B cell (primary cell): ENCODE measurements around the gene ESRP2. TPM values are rescaled to one million over a fixed set of nuclear protein-coding genes. Genes with fewer than 3 reads are reported as not detected.
A peak's percentile ranks its signal among the peaks of the same experiment; 100 is the strongest.

Experiments used
- ATAC-seq: fragments of 200-7000 bp; cut with Tn5 transposase; one replicate; pipeline ENCODE4 v1.10.0; 2021; ENCODE audit warnings: low read depth, mild to moderate bottlenecking, moderate number of reproducible peaks, moderate library complexity
- CTCF ChIA-PET: fragments of 350-600 bp; sonication (Branson Sonifier 250); formaldehyde crosslinking; loops from one replicate; lab custom pipeline; 2021; ENCODE audit warnings: antibody characterized with exemption, inconsistent platforms; lab: Charles Lee
- POLR2A ChIA-PET: fragments of 350-600 bp; sonication (Branson Sonifier 250); formaldehyde crosslinking; loops from one replicate; lab custom pipeline; 2021; ENCODE audit warnings: antibody characterized with exemption; lab: Charles Lee
- DNase-seq: peaks from one replicate; pipeline ENCODE4 v3.0.0; 2013
- H2AFZ ChIP-seq: 2 replicates; pipeline ENCODE4 v1.6.1; 2012; ENCODE audit warnings: mild to moderate bottlenecking, low read depth, low read length; ENCODE audit not compliant: insufficient read depth, poor library complexity, severe bottlenecking
- H3K27ac ChIP-seq, 2 donors: 1 replicate in 1 of 2; 2 replicates in 1 of 2; pipeline ENCODE4 v1.5.1; 2012 to 2013; ENCODE audit warnings: low read length in 2 of 2, mild to moderate bottlenecking in 2 of 2, moderate library complexity in 1 of 2
- H3K27me3 ChIP-seq, 4 experiments: fragments of 200-600 bp in 1 of 4; sonication (generic) in 1 of 4; replicated peaks in 1 of 4; 1 replicate in 2 of 4; 2 replicates in 2 of 4; pipeline versions ENCODE4 v1.6.1 to v1.7.0; 2013 to 2016; ENCODE audit warnings: low read length in 3 of 4, mild to moderate bottlenecking in 2 of 4, mixed read lengths in 1 of 4, moderate library complexity in 1 of 4; ENCODE audit not compliant: insufficient read depth in 4 of 4, control insufficient read depth in 3 of 4; ENCODE audit errors: control extremely low read depth in 1 of 4
- H3K36me3 ChIP-seq, 2 experiments: replicated peaks in 1 of 2; 1 replicate in 1 of 2; 2 replicates in 1 of 2; pipeline versions ENCODE4 v1.6.1 to v1.7.1; 2013; ENCODE audit warnings: low read length in 1 of 2; ENCODE audit not compliant: insufficient read depth in 2 of 2, control insufficient read depth in 1 of 2; ENCODE audit errors: control extremely low read depth in 1 of 2, extremely low read depth in 1 of 2
- H3K4me1 ChIP-seq, 2 donors: fragments of 200-600 bp in 1 of 2; sonication (generic) in 1 of 2; 1 replicate in 1 of 2; 2 replicates in 1 of 2; pipeline versions ENCODE4 v1.5.1 to v1.6.1; 2013 to 2017; ENCODE audit warnings: low read length in 2 of 2; ENCODE audit not compliant: control insufficient read depth in 2 of 2, insufficient read depth in 2 of 2
- H3K4me2 ChIP-seq: replicated peaks from 2 replicates; pipeline ENCODE3; 2012; ENCODE audit warnings: mild to moderate bottlenecking, low read depth, low read length; ENCODE audit not compliant: poor library complexity, severe bottlenecking
- H3K4me3 ChIP-seq, 5 experiments: fragments of 200-600 bp in 1 of 5; sonication (generic) in 1 of 5; 1 replicate in 3 of 5; 2 replicates in 2 of 5; pipeline versions ENCODE4 v1.5.1 to v1.7.0; 2011 to 2016; ENCODE audit warnings: low read length in 4 of 5, mild to moderate bottlenecking in 4 of 5, low read depth in 2 of 5, control low read depth in 1 of 5, moderate library complexity in 1 of 5; ENCODE audit not compliant: insufficient read depth in 1 of 5; ENCODE audit errors: control extremely low read depth in 1 of 5, extremely low read depth in 1 of 5
- H3K79me2 ChIP-seq: fragments of 200-600 bp; sonication (generic); one replicate; pipeline ENCODE4 v1.6.0; 2016; ENCODE audit warnings: low read length; ENCODE audit not compliant: control insufficient read depth, insufficient read depth
- H3K9ac ChIP-seq: fragments of 200-600 bp; sonication (generic); 2 replicates; pipeline ENCODE4 v1.6.1; 2017; ENCODE audit warnings: mild to moderate bottlenecking, low read length, moderate library complexity
- H3K9me3 ChIP-seq, 3 donors: one replicate each; pipeline versions ENCODE4 v1.6.1 to v1.7.1; 2013; ENCODE audit warnings: low read length in 2 of 3; ENCODE audit not compliant: control insufficient read depth in 2 of 3, insufficient read depth in 1 of 3; ENCODE audit errors: control extremely low read depth in 1 of 3
- H4K20me1 ChIP-seq: 2 replicates; pipeline ENCODE4 v1.6.0; 2012; ENCODE audit warnings: mild to moderate bottlenecking, low read length; ENCODE audit not compliant: insufficient read depth, control insufficient read depth, poor library complexity, severe bottlenecking
- H3K27ac Mint-ChIP-seq: one replicate; pipeline ENCODE4 v1.8.0; 2021; ENCODE audit warnings: mixed read lengths
- H3K27me3 Mint-ChIP-seq: one replicate; pipeline ENCODE4 v1.8.0; 2021; ENCODE audit warnings: mixed read lengths
- H3K4me1 Mint-ChIP-seq: one replicate; pipeline ENCODE4 v1.8.0; 2021; ENCODE audit warnings: mixed read lengths
- H3K4me3 Mint-ChIP-seq: one replicate; pipeline ENCODE4 v1.8.0; 2021; ENCODE audit warnings: mixed read lengths
- H3K9me3 Mint-ChIP-seq: one replicate; pipeline ENCODE4 v1.8.0; 2022; ENCODE audit warnings: mixed read lengths; ENCODE audit not compliant: insufficient read depth
- EZH2 ChIP-seq: IDR thresholded peaks from 2 replicates; pipeline ENCODE4 v1.6.1; 2012; ENCODE audit warnings: borderline replicate concordance, low read depth, mild to moderate bottlenecking, moderate library complexity, low read length; ENCODE audit not compliant: insufficient read depth, poor library complexity, severe bottlenecking
- whole genome bisulfite sequencing: methylation state at CpG from one replicate; pipeline ENCODE4 v1.1.5; 2013; ENCODE audit warnings: missing lambda C conversion rate; ENCODE audit not compliant: insufficient coverage; 5-methylcytosine and 5-hydroxymethylcytosine counted together
- intact Hi-C: fragments of 100-400 bp; cut with micrococcal nuclease; formaldehyde crosslinking; loops from one replicate; pipeline ENCODE4 v1.10.0; 2022
- polyA plus RNA-seq: library from polyadenylated mRNA; depleted of rRNA; stranded (reverse); fragments of >200 nt; gene quantifications from 2 replicates; pipeline ENCODE4 v1.2.3, GENCODE V29; 2012
- total RNA-seq, 2 donors: library from RNA; stranded (reverse); fragments of 120-200 nt in 1 of 2; gene quantifications; 1 replicate in 1 of 2; 2 replicates in 1 of 2; pipeline versions ENCODE4 v1.2.3 to v1.2.4, GENCODE V29; 2013 to 2022
- TF ChIP-seq, protein P1 (sequence below): fragments of 200-600 bp; IDR thresholded peaks from one replicate; pipeline ENCODE4 v1.8.0; 2022; ENCODE audit warnings: antibody characterized with exemption, mild to moderate bottlenecking

The ESRP2 gene
- total and polyA plus RNA-seq, 2 donors (not counting 1 experiment from before 2014, with no cell fraction given), result 0.09 TPM; not detected in 1

DNA sequence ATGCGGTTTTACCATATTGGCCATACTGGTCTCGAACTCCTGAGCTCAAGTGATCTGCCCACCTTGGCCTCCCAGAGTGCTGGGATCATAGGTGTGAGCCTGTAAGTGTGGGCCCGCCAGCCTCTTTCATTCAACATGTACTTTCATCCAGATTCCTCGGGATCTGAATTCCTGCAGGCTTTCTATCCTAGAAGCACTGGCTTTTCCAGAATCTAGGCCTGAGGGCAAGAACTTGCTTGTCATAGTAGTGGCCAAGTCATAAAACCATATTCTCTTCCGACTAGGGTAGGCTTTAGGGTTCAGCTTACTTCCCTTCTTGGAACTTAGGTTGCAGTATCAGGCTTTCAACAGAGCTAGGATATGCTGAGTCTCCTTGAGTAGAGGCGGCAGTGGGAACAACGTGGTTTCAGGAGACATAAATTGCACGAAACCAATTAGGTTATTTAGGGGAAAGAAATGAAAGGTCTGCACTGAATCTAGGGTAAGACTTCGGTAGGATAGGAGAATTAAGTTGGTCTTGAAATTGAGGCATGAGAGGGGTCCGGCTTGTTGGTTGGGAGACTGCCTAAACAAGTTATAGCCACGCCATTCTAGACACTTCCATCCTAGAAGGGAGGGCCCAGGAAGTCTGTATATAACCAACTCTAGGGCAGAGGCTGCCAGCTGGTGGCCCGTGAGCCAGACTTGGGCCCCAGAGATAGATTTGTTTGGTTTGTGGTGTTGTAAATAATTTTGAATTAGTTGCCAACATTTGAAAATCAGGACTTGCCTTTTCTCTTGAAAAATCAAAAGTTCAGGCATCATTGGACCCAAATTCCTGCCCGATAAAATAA lies 44.0 kb upstream of the ESRP2 start:
- no peak for TF ChIP-seq EZH2
- TF ChIP-seq, protein P1, sequence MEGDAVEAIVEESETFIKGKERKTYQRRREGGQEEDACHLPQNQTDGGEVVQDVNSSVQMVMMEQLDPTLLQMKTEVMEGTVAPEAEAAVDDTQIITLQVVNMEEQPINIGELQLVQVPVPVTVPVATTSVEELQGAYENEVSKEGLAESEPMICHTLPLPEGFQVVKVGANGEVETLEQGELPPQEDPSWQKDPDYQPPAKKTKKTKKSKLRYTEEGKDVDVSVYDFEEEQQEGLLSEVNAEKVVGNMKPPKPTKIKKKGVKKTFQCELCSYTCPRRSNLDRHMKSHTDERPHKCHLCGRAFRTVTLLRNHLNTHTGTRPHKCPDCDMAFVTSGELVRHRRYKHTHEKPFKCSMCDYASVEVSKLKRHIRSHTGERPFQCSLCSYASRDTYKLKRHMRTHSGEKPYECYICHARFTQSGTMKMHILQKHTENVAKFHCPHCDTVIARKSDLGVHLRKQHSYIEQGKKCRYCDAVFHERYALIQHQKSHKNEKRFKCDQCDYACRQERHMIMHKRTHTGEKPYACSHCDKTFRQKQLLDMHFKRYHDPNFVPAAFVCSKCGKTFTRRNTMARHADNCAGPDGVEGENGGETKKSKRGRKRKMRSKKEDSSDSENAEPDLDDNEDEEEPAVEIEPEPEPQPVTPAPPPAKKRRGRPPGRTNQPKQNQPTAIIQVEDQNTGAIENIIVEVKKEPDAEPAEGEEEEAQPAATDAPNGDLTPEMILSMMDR, result no peak
- Mint-ChIP-seq H3K27ac (peak overlapping the region; percentile 39), H3K4me1 (peaks cover 62% of the 10 kb centered on the region), H3K9me3 (no peaks in the 10 kb centered on the region), H3K27me3 (no peaks in the 10 kb centered on the region), H3K4me3 (no peak overlapping the region)
- DNase-seq (no peak), ATAC-seq (no peak)
- H3K9me3 ChIP-seq, result no peaks in the 10 kb centered on the region
- intact Hi-C loops, result no loop called here
- no peak overlapping the region for H3K4me2 ChIP-seq
- no peak overlapping the region for H3K9ac ChIP-seq
- peaks cover 66% of the 10 kb centered on the region for H3K79me2 ChIP-seq
- POLR2A ChIA-PET, result interaction anchor here (1.6 kb wide), 1 partner anchor 10 kb away, joined by 4 read pairs; no protein-coding TSS in a partner anchor
- H3K36me3 ChIP-seq, result peaks cover 1 to 26% of the 10 kb centered on the region in 2 experiments
- no peak overlapping the region for H3K27ac ChIP-seq
- peaks cover 3% of the 10 kb centered on the region for H4K20me1 ChIP-seq
- WGBS, result 100% methylated on average over 4 of the region's 13 CpGs
- H3K27me3 ChIP-seq, result no peaks in the 10 kb centered on the region
- no peak overlapping the region for H3K4me3 ChIP-seq
- peaks cover 50 to 68% of the 10 kb centered on the region in 2 donors for H3K4me1 ChIP-seq
- CTCF ChIA-PET, result interaction anchor here (0.8 to 3.7 kb wide), 4 partner anchors 10 to 18 kb away, joined by 4 to 18 read pairs (median 8); partner anchors contain the start of gene SLC7A6
- H2AFZ ChIP-seq, result no peak overlapping the region

DNA sequence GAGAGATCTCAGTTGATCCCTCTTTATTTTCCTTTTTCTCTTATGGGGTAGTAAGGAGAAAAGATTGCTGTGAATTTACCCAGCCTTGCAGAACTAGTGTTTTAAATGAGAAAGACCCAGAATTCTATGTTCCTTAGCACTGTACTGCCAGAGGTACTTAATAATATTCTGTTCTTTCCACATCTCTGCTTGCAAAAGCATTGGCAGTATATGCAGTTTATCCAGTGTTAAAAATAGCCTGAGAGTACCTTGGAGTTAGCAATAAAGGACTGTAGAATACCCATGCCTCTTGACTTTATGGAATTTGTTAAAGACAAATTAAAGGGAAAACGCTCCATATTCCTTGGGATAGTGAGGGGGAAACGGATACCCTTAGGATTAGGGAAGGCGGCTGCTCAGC lies 40.3 kb upstream of the ESRP2 start:
- Histone ChIP-seq H3K4me2 (peak overlapping the region; percentile 62), H3K27ac (peak overlapping the region; percentile 46 to 79), H3K4me1 (peaks cover 45 to 65% of the 10 kb centered on the region in 2 donors), H3K9me3 (no peaks in the 10 kb centered on the region), H3K4me3 (peak overlapping the region in 1 of 5 experiments; percentile 40), H2AFZ (peak overlapping the region; percentile 28), H3K36me3 (peaks cover 9 to 40% of the 10 kb centered on the region in 2 experiments), H3K9ac (peak overlapping the region; percentile 47), H3K27me3 (no peaks in the 10 kb centered on the region), H4K20me1 (peaks cover 30% of the 10 kb centered on the region), H3K79me2 (peaks cover 86% of the 10 kb centered on the region)
- DNase-seq (no peak), ATAC-seq (no peak)
- CTCF ChIA-PET, result interaction anchor here (1.2 to 3.6 kb wide), 5 partner anchors 9 to 52 kb away, joined by 3 to 20 read pairs (median 6); partner anchors contain the start of gene SLC7A6
- H3K4me1 Mint-ChIP-seq, result peaks cover 57% of the 10 kb centered on the region
- intact Hi-C loops, result no loop called here
- TF ChIP-seq, protein P1, result no peak
- TF ChIP-seq EZH2, result no peak
- peak overlapping the region; percentile 94 for H3K27ac Mint-ChIP-seq
- peak overlapping the region; percentile 64 for H3K4me3 Mint-ChIP-seq
- no peaks in the 10 kb centered on the region for H3K9me3 Mint-ChIP-seq
- 93% methylated on average over 2 of the region's 3 CpGs for WGBS
- POLR2A ChIA-PET, result interaction anchor here (0.7 kb wide), 1 partner anchor 428 kb away, joined by 3 read pairs; no protein-coding TSS in a partner anchor
- no peaks in the 10 kb centered on the region for H3K27me3 Mint-ChIP-seq
